Testis (tissue), 2 donors: ENCODE measurements around the gene COMMD2.

ENCODE experiments used
- CTCF ChIP-seq, 3 experiments: fragments of 450-650 bp in 2 of 3; fragments of 200-600 bp in 1 of 3; sonication (generic) in 1 of 3; IDR thresholded peaks; one replicate each; pipeline ENCODE4 v1.5.1; 2016 to 2019; ENCODE audit warnings: antibody characterized with exemption in 3 of 3, mild to moderate bottlenecking in 2 of 3, moderate library complexity in 1 of 3
- POLR2A ChIP-seq: fragments of 450-650 bp; IDR thresholded peaks from one replicate; pipeline ENCODE4 v1.6.1; 2017; ENCODE audit warnings: antibody characterized with exemption, mild to moderate bottlenecking, moderate library complexity

GRCh38 chr3:149705416-149705815 lies 46.9 kb downstream of the COMMD2 start:
- TF ChIP-seq POLR2A = no peak
- TF ChIP-seq CTCF (IDR thresholded peaks at IDR 0.05) = no peak
